Measurements from ENCODE around the gene LCOR. TPM values are rescaled to one million over a fixed set of nuclear protein-coding genes. Genes with fewer than 3 reads are reported as not detected.
"Not testable (repeated sequence)": the region's sequence is repeated elsewhere in the genome, so short reads cannot be mapped to it uniquely, and the experiment has no call there.

LCOR gene
- total RNA-seq, 4 donors from 2014 or later, result 47.2 to 86.4 (median 60.0) TPM

GRCh38 chr10:97031459-97031858 is 199.4 kb downstream of the LCOR start:
- 91% methylated on average over 11 of the region's 11 CpGs; no CpG with 5 or more reads in 1 of the 2 donors for WGBS, 2 donors (ENCODE audit: low coverage in 1 of 2)
- no peaks in the 10 kb centered on the region for H3K4me1 ChIP-seq
- no peaks in the 10 kb centered on the region for H3K9me3 ChIP-seq
- H3K4me3 ChIP-seq, result no peak overlapping the region
- no peaks in the 10 kb centered on the region for H3K36me3 ChIP-seq
- no peak for TF ChIP-seq EP300 (IDR thresholded peaks at IDR 0.05; ENCODE audit: low read depth)
- H3K27ac ChIP-seq, result no peak overlapping the region
- in situ Hi-C loops (cut with MboI; ENCODE audit: low pct_ligation_motif_present in 1 of 4, low pct_unique_long_range_greater_than_20kb in 1 of 4, low sequenced_read_pairs in 3 of 4) (loop anchor here in 2 of 4 donors (10.0 to 25.0 kb wide), 3 partner anchors 269 to 619 kb away; no protein-coding TSS in a partner anchor), intact Hi-C loops (cut with DNase I; ENCODE audit: low total_unique reads) (no loop called here)
- no peak for DNase-seq
- peaks cover 11% of the 10 kb centered on the region for H3K27me3 ChIP-seq

GRCh38 chr10:97032624-97033023 is 200.5 kb downstream of the LCOR start:
- H3K27me3 ChIP-seq, result peaks cover 14% of the 10 kb centered on the region
- intact Hi-C loops (cut with DNase I; ENCODE audit: low total_unique reads) (no loop called here), in situ Hi-C loops (cut with MboI; ENCODE audit: low pct_ligation_motif_present in 1 of 4, low pct_unique_long_range_greater_than_20kb in 1 of 4, low sequenced_read_pairs in 3 of 4) (loop anchor here in 2 of 4 donors (10.0 to 25.0 kb wide), 3 partner anchors 270 to 620 kb away; no protein-coding TSS in a partner anchor)
- no peak for TF ChIP-seq CTCF (IDR thresholded peaks at IDR 0.05)
- no peak for TF ChIP-seq POLR2AphosphoS5 (IDR thresholded peaks at IDR 0.05)
- TF ChIP-seq EP300 (IDR thresholded peaks at IDR 0.05; ENCODE audit: low read depth), result no peak
- TF ChIP-seq POLR2A (IDR thresholded peaks at IDR 0.05), result no peak
- no peak for DNase-seq
- H3K4me1 ChIP-seq, result peaks cover 0 to 6% (median 1%) of the 10 kb centered on the region in 4 donors
- no peaks in the 10 kb centered on the region for H3K9me3 ChIP-seq
- no peak overlapping the region for H3K4me3 ChIP-seq
- 58 to 78% methylated on average over 4 to 7 of the region's 7 CpGs for WGBS, 2 donors (ENCODE audit: low coverage in 1 of 2)
- no peak overlapping the region for H3K27ac ChIP-seq
- H3K36me3 ChIP-seq, result no peaks in the 10 kb centered on the region

GRCh38 chr10:97033841-97034240 is 201.7 kb downstream of the LCOR start:
- intact Hi-C loops (cut with DNase I; ENCODE audit: low total_unique reads); H3K27ac ChIP-seq; H3K9me3 ChIP-seq; DNase-seq; H3K36me3 ChIP-seq; H3K4me3 ChIP-seq: not testable (repeated sequence)
- peaks cover 14% of the 10 kb centered on the region for H3K27me3 ChIP-seq
- H3K4me1 ChIP-seq, result peaks cover 0 to 12% (median 4%) of the 10 kb centered on the region in 4 donors
- WGBS, 2 donors (ENCODE audit: low coverage in 1 of 2), result 90 to 98% methylated on average over 5 to 9 of the region's 9 CpGs
- in situ Hi-C loops (cut with MboI; ENCODE audit: low pct_ligation_motif_present in 1 of 4, low pct_unique_long_range_greater_than_20kb in 1 of 4, low sequenced_read_pairs in 3 of 4), result loop anchor here in 2 of 4 donors (10.0 to 25.0 kb wide), 3 partner anchors 272 to 622 kb away; no protein-coding TSS in a partner anchor

- no peaks in the 10 kb centered on the region for H3K9me3 ChIP-seq
- intact Hi-C loops (cut with DNase I; ENCODE audit: low total_unique reads) (no loop called here), in situ Hi-C loops (cut with MboI; ENCODE audit: low pct_ligation_motif_present in 1 of 4, low pct_unique_long_range_greater_than_20kb in 1 of 4, low sequenced_read_pairs in 3 of 4) (loop anchor here in 2 of 4 donors (10.0 to 25.0 kb wide), 3 partner anchors 272 to 622 kb away; no protein-coding TSS in a partner anchor)
- H3K4me3 ChIP-seq, result no peak overlapping the region
- TF ChIP-seq POLR2AphosphoS5 (IDR thresholded peaks at IDR 0.05) (no peak), CTCF (IDR thresholded peaks at IDR 0.05) (no peak), POLR2A (IDR thresholded peaks at IDR 0.05) (no peak), EP300 (IDR thresholded peaks at IDR 0.05; ENCODE audit: low read depth) (no peak)
- H3K27ac ChIP-seq, result no peak overlapping the region
- H3K27me3 ChIP-seq, result peaks cover 14% of the 10 kb centered on the region
- no peak for DNase-seq
- peaks cover 0 to 12% (median 4%) of the 10 kb centered on the region in 4 donors for H3K4me1 ChIP-seq
- 70 to 89% methylated on average over 3 to 7 of the region's 7 CpGs for WGBS, 2 donors (ENCODE audit: low coverage in 1 of 2)
- H3K36me3 ChIP-seq, result no peaks in the 10 kb centered on the region
These were observed 202.2 kb downstream of the LCOR start for GRCh38 chr10:97034301-97034700.

GRCh38 chr10:97034958-97035769 is 203.1 kb downstream of the LCOR start:
- WGBS, 2 donors (ENCODE audit: low coverage in 1 of 2), result 82 to 84% methylated on average over 5 to 18 of the region's 18 CpGs
- no peak overlapping the region for H3K4me3 ChIP-seq
- intact Hi-C loops (cut with DNase I; ENCODE audit: low total_unique reads), result no loop called here
- no peak for DNase-seq
- H3K9me3 ChIP-seq, result no peaks in the 10 kb centered on the region
- peaks cover 14% of the 10 kb centered on the region for H3K27me3 ChIP-seq
- no peaks in the 10 kb centered on the region for H3K36me3 ChIP-seq
- in situ Hi-C loops (cut with MboI; ENCODE audit: low pct_ligation_motif_present in 1 of 4, low pct_unique_long_range_greater_than_20kb in 1 of 4, low sequenced_read_pairs in 3 of 4), result loop anchor here in 2 of 4 donors (10.0 to 25.0 kb wide), 3 partner anchors 273 to 623 kb away; no protein-coding TSS in a partner anchor
- TF ChIP-seq POLR2A (IDR thresholded peaks at IDR 0.05) (no peak), EP300 (IDR thresholded peaks at IDR 0.05; ENCODE audit: low read depth) (no peak), POLR2AphosphoS5 (IDR thresholded peaks at IDR 0.05) (no peak), CTCF (IDR thresholded peaks at IDR 0.05) (no peak)
- H3K4me1 ChIP-seq, result peaks cover 0 to 12% (median 4%) of the 10 kb centered on the region in 4 donors
- H3K27ac ChIP-seq, result no peak overlapping the region
